Left ventricle myocardium inferior (tissue), 1 donor: ENCODE results near the gene MAP2K4. TPM values are rescaled to one million over a fixed set of nuclear protein-coding genes. Genes with fewer than 3 reads are reported as not detected.

Experiments
- DNase-seq: peaks from one replicate; pipeline ENCODE4 v3.0.0-alpha.2; 2020
- H3K27ac ChIP-seq: fragments of 200-600 bp; replicated peaks from 2 replicates; pipeline ENCODE4 v1.8.0; 2021
- H3K27me3 ChIP-seq: fragments of 200-600 bp; 2 replicates; pipeline ENCODE4 v1.8.0; 2021; ENCODE audit warnings: low read depth
- H3K36me3 ChIP-seq: fragments of 200-600 bp; 2 replicates; pipeline ENCODE4 v1.8.0; 2021
- H3K4me1 ChIP-seq: fragments of 200-600 bp; 2 replicates; pipeline ENCODE4 v1.8.0; 2021
- H3K4me3 ChIP-seq: fragments of 200-600 bp; 2 replicates; pipeline ENCODE4 v1.8.0; 2021; ENCODE audit warnings: mild to moderate bottlenecking, moderate library complexity
- H3K9me3 ChIP-seq: fragments of 200-600 bp; replicated peaks from 2 replicates; pipeline ENCODE4 v1.8.0; 2021
- CTCF ChIP-seq: fragments of 200-600 bp; IDR thresholded peaks from 2 replicates; pipeline ENCODE4 v1.8.0; 2021; ENCODE audit warnings: antibody characterized with exemption, mild to moderate bottlenecking, borderline replicate concordance
- intact Hi-C: fragments of 100-400 bp; cut with micrococcal nuclease; formaldehyde crosslinking; loops from one replicate; pipeline ENCODE4 v1.11.0; 2022
- total RNA-seq: library from RNA; stranded (reverse); fragmentation: NEBNext Ultra II Directional; extraction: Animal tissue kit (Norgen Biotek cat#: 25700); gene quantifications from one replicate; pipeline ENCODE4 v1.2.1, GENCODE V29; 2021
- donor health status: DM: no; HTN: yes; CAD: no; lungs with severe emphysema.

The MAP2K4 gene
- total RNA-seq, 1 donor from 2014 or later: 28.5 TPM

- H3K36me3 ChIP-seq: peaks cover 6% of the 10 kb centered on the region
- no peak overlapping the region for H3K4me3 ChIP-seq
- no peak for TF ChIP-seq CTCF
Observed at GRCh38 chr17:12070561-12070960, 49.9 kb downstream of the MAP2K4 start.

GRCh38 chr17:12074346-12074745 lies 53.7 kb downstream of the MAP2K4 start:
- Histone ChIP-seq H3K36me3 (peaks cover 18% of the 10 kb centered on the region), H3K4me3 (no peak overlapping the region), H3K27me3 (no peaks in the 10 kb centered on the region), H3K4me1 (no peaks in the 10 kb centered on the region), H3K27ac (no peak overlapping the region), H3K9me3 (peaks cover 5% of the 10 kb centered on the region)
- no peak for TF ChIP-seq CTCF
- DNase-seq: no peak
- intact Hi-C loops: no loop called here

More at GRCh38 chr17:12070561-12070960, 49.9 kb downstream of the MAP2K4 start:
- no peaks in the 10 kb centered on the region for H3K27me3 ChIP-seq
- no peaks in the 10 kb centered on the region for H3K9me3 ChIP-seq
- H3K27ac ChIP-seq: no peak overlapping the region
- DNase-seq: no peak
- intact Hi-C loops: no loop called here
- peaks cover 6% of the 10 kb centered on the region for H3K4me1 ChIP-seq

GRCh38 chr17:12077773-12078172 lies 57.1 kb downstream of the MAP2K4 start:
- no peak for TF ChIP-seq CTCF
- Histone ChIP-seq H3K36me3 (peaks cover 17% of the 10 kb centered on the region), H3K4me3 (no peak overlapping the region), H3K27me3 (no peaks in the 10 kb centered on the region), H3K9me3 (peaks cover 5% of the 10 kb centered on the region), H3K27ac (no peak overlapping the region), H3K4me1 (peaks cover 15% of the 10 kb centered on the region)
- intact Hi-C loops: no loop called here
- DNase-seq: no peak

GRCh38 chr17:12078791-12079190 lies 58.1 kb downstream of the MAP2K4 start:
- no peaks in the 10 kb centered on the region for H3K27me3 ChIP-seq
- peaks cover 5% of the 10 kb centered on the region for H3K9me3 ChIP-seq
- peaks cover 17% of the 10 kb centered on the region for H3K36me3 ChIP-seq
- no peak for DNase-seq
- no peak overlapping the region for H3K4me3 ChIP-seq
- intact Hi-C loops: no loop called here
- H3K27ac ChIP-seq: no peak overlapping the region
- TF ChIP-seq CTCF: no peak
- peaks cover 21% of the 10 kb centered on the region for H3K4me1 ChIP-seq

- no peaks in the 10 kb centered on the region for H3K27me3 ChIP-seq
- intact Hi-C loops: no loop called here
- no peak for TF ChIP-seq CTCF
- peaks cover 5% of the 10 kb centered on the region for H3K9me3 ChIP-seq
- H3K36me3 ChIP-seq: peaks cover 17% of the 10 kb centered on the region
- H3K27ac ChIP-seq: no peak overlapping the region
- no peak for DNase-seq
- H3K4me3 ChIP-seq: no peak overlapping the region
- peaks cover 27% of the 10 kb centered on the region for H3K4me1 ChIP-seq
Observed at GRCh38 chr17:12081720-12082119, 61.0 kb downstream of the MAP2K4 start.
